Hair follicle dermal papilla cell (primary cell): ENCODE results near the gene DSCAM. TPM values are rescaled to one million over a fixed set of nuclear protein-coding genes. Genes with fewer than 3 reads are reported as not detected.

Source experiments
- small RNA-seq: library from RNA; depleted of rRNA; stranded (forward); fragments of <200 nt; gene quantifications from one replicate; pipeline ENCODE3, GENCODE V24; 2012
- total RNA-seq: library from RNA; depleted of rRNA; stranded (reverse); fragments of >200 nt; gene quantifications from 2 replicates; pipeline ENCODE4 v1.2.3, GENCODE V29; 2012

The DSCAM gene
- total RNA-seq: 0.32 and 0.36 TPM in 2 replicates

GRCh38 chr21:40846587-40847411, at the start of gene DSCAM:
Gene DSCAM, minus strand, starts transcription at chr21:40847158. Its CDS starts 497 bp downstream, at chr21:40846661.

Small RNA genes lying within 50 kb of the gene (small RNA-seq; reads per million reads assigned to genes)
- gene MIR4760 (1.5 reads per million, percentile 35 among the genes with 10 or more reads in this experiment), gene RF00432 (not detected)
